HG03378 (cell line): ENCODE results near the gene ILK.

Experiments used
- ATAC-seq: cut with Tn5 transposase; IDR thresholded peaks from one replicate; pipeline ENCODE4 v1.9.1; 2021; ENCODE audit warnings: mild to moderate bottlenecking, moderate library complexity; ENCODE audit not compliant: unreplicated experiment

The ILK gene

GRCh38 chr11:6604790-6605189 lies 1.2 kb downstream of the ILK start:
- no peak for ATAC-seq

DNA sequence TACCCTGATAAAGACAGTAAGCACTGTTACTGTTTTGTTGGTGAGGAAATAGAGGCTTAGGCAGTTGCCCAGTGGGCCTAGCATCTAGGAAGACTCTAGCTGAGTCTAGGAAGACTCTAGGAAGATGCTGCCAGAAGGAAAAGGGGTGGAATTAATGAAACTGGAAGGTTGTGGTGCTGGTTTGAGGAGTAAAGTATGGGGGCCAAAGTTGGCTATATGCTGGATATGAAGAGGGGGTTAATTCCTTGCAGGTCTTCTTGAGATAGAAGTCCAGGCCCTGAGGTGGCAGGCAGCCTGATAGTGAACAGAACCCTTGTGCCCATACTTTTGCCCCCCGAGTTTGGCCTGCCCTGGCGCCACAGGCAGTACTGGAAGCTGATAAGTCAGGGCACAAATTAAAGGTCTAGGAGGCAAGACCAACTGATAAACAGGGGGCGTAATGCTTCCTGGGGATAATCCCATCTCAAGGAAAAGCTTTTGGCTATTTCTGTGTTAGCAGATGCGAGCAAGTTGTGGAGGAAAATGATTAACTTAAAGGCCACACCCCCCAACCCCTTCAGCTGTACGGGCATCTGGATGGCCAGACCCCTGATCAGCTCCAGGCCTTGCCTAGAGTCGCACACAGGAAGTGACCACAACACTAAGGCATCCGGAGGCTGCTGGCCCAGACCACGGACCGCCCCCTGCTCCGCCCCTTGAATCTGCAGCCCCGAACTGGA lies 3.1 kb downstream of the ILK start:
- peak; percentile 46 for ATAC-seq

GRCh38 chr11:6607190-6607795 lies 3.7 kb downstream of the ILK start:
- ATAC-seq = no peak

DNA sequence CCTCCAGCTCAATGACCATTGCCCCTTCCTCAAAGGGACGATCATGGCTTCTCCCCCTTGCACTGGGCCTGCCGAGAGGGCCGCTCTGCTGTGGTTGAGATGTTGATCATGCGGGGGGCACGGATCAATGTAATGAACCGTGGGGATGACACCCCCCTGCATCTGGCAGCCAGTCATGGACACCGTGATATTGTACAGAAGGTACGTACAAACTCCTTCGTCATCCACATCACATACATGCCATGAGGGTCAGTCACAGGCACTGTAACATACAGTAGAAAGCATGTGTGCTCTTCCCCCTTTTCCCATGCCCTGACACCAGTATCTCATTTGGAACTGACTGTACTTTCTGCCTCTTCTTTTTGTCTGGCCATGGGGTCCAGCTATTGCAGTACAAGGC lies 4.4 kb downstream of the ILK start:
- no peak for ATAC-seq

DNA sequence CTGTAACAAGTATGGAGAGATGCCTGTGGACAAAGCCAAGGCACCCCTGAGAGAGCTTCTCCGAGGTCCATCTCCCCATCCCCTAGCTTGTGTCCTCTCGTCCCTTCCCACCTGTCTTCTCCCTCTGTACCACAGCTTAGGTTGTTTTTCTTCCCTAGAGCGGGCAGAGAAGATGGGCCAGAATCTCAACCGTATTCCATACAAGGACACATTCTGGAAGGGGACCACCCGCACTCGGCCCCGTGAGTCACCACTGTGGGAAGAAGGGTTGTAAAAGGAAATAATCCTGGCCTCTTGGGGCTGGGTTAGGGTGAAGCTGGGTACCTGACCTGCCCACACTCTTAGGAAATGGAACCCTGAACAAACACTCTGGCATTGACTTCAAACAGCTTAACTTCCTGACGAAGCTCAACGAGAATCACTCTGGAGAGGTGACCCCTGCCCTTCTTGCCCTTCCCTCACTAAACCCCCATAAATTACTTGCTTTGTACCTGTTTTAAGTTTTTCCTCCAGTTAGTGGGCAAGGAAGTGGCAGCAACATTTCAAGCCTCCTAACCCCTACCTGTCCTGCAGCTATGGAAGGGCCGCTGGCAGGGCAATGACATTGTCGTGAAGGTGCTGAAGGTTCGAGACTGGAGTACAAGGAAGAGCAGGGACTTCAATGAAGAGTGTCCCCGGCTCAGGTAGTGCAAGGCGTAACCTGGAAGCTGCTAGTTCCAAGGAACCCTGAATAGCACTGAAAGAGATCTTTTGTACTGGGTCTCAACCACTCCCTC lies 5.3 kb downstream of the ILK start:
- no peak for ATAC-seq

GRCh38 chr11:6609502-6610015 lies 6.0 kb downstream of the ILK start:
- ATAC-seq = no peak

DNA sequence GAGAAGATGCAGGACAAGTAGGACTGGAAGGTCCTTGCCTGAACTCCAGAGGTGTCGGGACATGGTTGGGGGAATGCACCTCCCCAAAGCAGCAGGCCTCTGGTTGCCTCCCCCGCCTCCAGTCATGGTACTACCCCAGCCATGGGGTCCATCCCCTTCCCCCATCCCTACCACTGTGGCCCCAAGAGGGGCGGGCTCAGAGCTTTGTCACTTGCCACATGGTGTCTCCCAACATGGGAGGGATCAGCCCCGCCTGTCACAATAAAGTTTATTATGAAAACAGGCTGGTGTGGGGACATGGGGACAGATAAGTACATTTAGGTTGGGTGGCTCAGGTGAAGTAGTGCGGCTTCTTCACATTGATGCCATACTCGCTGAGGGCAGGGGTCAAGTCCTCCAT lies 7.0 kb downstream of the ILK start:
- no peak for ATAC-seq

- no peak for ATAC-seq
These were observed 7.8 kb downstream of the ILK start for GRCh38 chr11:6611092-6611962.

DNA sequence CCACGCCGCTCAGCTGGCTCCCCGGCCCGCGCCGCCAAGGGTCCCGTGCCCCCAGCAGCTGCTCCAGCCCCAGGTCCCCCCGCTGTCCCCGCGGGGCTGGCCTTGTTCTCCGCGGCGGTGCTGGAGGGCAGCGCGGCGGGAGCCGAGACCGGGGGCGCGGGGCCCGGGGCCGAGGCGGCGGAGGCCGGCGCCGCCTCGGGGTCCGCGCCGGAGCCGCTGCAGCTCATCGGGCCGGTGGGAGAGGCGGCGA lies 8.3 kb downstream of the ILK start:
- no peak for ATAC-seq

- peak; percentile 66 for ATAC-seq
These were observed 8.9 kb downstream of the ILK start, which contains the start of gene TAF10 for GRCh38 chr11:6612213-6613041. Gene TAF10, minus strand, starts transcription at chr11:6612216. Its CDS starts 27 bp downstream, at chr11:6612189.

GRCh38 chr11:6613496-6613895 lies 9.9 kb downstream of the ILK start:
- ATAC-seq = no peak

GRCh38 chr11:6614446-6614845 lies 10.9 kb downstream of the ILK start:
- ATAC-seq = no peak

GRCh38 chr11:6615046-6615445 lies 11.5 kb downstream of the ILK start:
- no peak for ATAC-seq

GRCh38 chr11:6615882-6616585 lies 12.5 kb downstream of the ILK start:
- no peak for ATAC-seq

DNA sequence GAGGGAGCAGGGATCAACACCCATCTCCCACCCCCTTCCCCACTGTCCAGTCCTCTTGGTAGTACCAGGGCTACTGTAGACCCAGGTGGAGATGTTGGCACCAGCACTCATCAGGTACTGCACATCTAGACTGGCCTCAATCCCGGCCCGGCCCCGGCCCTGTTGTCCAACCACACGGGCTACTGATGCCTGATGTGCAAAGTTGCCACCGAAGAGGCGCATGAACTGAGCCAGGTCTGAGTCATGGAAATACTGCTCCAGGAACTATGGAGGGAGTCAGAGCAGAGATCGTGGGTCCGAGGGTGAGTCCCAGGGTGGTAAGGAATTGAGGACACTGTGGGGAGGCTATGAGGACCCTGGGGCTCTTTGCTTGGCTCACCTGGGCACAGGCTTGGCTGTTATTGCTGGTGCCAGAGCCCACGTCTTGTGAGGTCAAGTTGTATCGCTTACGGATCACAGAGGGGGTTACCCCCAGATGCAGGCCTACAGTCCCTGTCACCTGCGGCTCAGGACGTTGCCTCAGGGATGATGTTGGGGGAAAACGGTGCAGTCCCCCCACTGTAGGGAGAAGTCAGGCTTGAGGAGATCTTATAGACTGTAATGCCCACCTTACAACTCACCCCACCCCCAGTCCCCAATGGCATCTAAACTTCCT lies 13.1 kb downstream of the ILK start:
- ATAC-seq = no peak

- no peak for ATAC-seq
These were observed 13.8 kb downstream of the ILK start for GRCh38 chr11:6617315-6617781.

DNA sequence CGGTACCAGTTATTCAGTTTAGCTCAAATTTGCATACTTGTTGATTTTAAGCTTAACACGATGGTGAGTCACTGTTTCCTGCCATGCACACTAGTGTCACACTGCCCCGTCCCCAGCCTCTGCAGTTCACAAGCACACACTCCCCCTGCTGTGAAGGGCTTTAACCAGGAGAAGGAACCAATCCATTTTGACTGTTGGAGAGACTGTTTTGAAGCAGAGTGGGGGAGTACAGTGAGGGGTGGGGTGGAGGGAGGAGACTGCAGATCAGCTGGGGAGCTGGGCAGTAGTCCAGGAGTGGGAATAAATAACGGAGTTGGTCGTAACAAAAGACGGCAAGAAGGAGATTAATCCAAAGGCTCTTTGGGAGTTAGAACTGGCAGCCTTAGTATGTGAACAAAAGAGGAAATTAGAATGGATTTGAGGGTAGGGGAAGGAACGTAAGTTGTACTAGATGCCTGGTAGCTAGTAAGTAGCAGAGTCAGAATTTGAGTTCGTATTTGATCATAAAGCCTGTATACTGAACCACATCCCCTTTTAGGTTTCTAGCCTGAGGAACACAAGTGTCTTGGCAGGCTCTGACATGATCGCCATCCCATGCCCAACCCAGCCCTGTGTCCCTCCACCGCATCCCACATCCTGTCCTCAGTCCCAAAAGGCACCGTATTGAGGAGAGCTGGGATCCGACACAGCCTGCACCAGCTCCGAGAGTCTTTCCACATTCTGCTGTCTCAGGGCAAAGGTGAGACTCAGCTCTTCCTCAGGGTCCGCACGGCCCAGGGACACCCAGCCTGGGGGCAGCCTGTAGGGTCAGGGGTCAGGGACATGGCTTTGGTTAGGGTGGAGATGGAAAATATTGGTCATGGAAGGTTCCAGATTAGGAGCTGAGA lies 14.8 kb downstream of the ILK start:
- no peak for ATAC-seq
